NCI-H2196 (cell line): Measurements from ENCODE around the gene RYR2.
"Not testable (repeated sequence)": the region's sequence is repeated elsewhere in the genome, so short reads cannot be mapped to it uniquely, and the experiment has no call there.

Source experiments
- DNase-seq: peaks from one replicate; lab custom pipeline; 2025; ENCODE audit not compliant: unreplicated experiment; lab: John Stamatoyannopoulos, UW

Gene RYR2

GRCh38 chr1:237139732-237140131 lies 97.7 kb downstream of the RYR2 start:
- no peak for DNase-seq

DNA sequence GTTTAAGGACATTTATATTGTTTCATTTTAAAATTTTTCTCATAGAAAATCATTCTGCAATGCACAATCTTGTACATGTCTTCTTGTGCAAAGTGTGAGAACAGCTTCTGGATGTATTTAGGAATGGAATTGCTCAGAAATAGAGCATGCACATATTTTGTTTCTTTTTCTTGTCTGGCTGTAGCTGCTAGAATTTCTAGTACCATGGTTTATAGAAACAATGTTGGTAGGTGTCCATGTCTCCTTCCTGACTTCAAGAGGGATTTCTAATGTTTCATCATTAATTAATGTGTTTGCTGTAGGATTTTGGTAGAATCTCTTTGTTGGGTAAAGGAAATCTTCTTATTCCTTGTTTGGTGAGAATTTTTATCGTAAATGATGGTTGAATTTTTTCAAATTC lies 99.0 kb downstream of the RYR2 start:
- DNase-seq = no peak

GRCh38 chr1:237141502-237141901 lies 99.5 kb downstream of the RYR2 start:
- no peak for DNase-seq

DNA sequence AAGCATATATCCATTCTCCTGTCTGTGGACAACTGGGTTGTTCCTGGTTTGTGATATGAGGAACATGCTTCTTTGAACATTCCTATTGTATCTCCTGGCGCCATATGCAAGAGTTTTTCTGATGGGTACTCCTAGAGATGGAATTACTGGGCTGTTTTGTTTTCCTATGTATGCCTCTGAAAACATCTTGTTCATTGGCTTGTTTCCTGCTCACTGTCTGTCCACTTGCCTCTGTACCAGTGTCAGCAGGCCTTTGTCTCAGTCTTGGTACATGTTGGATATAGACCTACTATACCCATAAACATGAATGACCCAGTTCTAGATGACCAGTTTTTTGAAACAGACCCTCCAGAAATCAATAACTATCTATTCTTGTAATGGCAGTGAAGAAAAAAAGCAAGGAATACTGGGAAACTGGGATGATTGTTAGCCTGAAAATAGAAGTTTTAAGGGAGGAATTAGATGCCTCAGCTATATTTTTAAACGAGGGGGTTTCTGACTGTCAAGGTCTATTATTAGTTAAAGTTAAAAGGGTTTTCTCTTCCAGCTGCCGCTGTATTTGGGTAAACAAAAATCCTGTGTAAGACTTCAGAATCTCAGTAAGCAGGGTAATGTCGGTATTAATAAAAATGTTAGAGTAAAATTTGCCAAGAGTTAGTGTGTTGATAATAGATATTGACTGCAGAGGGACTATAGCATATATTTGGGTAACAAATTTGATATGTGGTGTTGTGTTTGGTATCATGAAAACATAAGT lies 103.6 kb downstream of the RYR2 start:
- no peak for DNase-seq

DNA sequence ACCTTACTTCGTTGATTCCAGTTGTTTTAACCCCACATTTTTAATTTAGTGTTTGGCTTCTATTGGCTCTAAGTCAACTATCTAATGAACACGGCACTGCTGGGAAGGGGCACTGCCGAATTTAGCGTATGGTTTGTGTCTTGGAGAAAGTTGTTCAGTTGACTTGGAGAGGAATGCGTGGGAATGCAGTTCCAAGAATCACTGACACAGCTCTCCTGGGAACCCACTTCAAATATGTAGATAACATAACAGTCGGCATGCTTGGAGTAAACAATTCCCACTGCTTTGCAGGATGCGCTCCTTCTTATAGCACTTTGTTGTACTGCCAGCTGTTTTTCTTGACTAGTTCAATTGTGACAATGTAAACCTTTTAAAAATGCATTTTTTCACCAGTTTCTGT lies 104.3 kb downstream of the RYR2 start:
- DNase-seq = no peak

- no peak for DNase-seq
Measured at GRCh38 chr1:237149857-237150256, 107.9 kb downstream of the RYR2 start.

DNA sequence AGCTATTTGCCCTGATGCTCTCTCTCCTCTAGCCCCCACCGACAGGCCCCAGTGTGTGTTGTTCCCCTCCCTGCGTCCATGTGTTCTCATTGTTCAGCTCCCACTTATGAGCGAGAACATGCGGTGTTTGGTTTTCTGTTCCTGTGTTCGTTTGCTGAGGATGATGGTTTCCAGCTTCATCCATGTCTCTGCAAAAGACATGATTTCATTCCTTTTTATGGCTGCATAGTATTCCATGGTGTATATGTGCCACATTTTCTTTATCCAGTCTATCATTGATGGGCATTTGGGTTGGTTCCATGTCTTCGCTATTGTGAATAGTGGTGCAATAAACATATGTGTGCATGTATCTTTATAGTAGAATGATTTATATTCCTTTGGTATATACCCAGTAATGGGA lies 110.0 kb downstream of the RYR2 start:
- not testable (repeated sequence) for DNase-seq

GRCh38 chr1:237152506-237153335 lies 110.7 kb downstream of the RYR2 start:
- no peak for DNase-seq

GRCh38 chr1:237154157-237154556 lies 112.2 kb downstream of the RYR2 start:
- DNase-seq = no peak

GRCh38 chr1:237164406-237165352 lies 122.7 kb downstream of the RYR2 start:
- DNase-seq = no peak

GRCh38 chr1:237166086-237166485 lies 124.1 kb downstream of the RYR2 start:
- DNase-seq = no peak

GRCh38 chr1:237166593-237167101 lies 124.7 kb downstream of the RYR2 start:
- no peak for DNase-seq

DNA sequence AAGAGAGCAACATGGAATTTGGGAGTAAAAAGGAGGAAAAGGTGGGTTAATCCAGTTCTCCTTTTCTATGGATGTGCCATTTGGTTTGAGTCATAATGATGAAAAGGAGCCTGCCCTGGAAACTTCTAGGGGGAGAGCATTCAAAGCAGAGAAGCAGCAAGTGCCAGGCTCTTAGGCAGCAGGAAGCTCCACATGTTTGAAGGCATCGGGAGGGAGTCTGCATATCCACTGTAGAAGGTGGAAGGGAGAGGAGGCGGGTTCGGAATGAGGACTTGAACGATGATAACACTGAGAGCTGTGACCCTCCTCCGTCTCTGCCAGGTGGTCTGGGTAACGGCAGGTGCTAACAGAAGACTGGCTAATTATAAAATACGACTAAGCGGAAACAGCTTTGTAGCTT lies 128.2 kb downstream of the RYR2 start:
- no peak for DNase-seq

GRCh38 chr1:237171454-237172117 lies 129.6 kb downstream of the RYR2 start:
- no peak for DNase-seq

GRCh38 chr1:237172118-237172485 lies 130.1 kb downstream of the RYR2 start:
- DNase-seq = no peak

GRCh38 chr1:237179503-237179902 lies 137.5 kb downstream of the RYR2 start:
- no peak for DNase-seq

DNA sequence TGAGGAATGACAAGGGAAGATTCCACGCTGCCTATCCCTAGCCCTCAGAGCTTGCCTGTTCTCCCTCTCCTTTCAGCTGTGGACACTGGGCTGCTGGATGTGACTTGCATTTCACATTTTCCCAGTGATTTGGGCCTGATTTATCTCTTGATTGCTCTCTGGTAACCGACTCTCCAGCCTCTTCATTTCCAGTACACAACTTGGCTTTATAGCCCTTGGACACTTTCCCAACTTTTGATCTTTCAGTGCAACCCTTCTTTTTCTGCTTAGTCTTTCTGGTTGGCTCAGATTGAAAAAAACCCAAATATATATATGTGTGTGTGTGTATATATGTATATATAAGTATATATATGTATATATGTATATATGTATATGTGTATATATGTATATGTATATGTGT lies 138.3 kb downstream of the RYR2 start:
- no peak for DNase-seq

GRCh38 chr1:237181743-237182317 lies 139.8 kb downstream of the RYR2 start:
- no peak for DNase-seq

DNA sequence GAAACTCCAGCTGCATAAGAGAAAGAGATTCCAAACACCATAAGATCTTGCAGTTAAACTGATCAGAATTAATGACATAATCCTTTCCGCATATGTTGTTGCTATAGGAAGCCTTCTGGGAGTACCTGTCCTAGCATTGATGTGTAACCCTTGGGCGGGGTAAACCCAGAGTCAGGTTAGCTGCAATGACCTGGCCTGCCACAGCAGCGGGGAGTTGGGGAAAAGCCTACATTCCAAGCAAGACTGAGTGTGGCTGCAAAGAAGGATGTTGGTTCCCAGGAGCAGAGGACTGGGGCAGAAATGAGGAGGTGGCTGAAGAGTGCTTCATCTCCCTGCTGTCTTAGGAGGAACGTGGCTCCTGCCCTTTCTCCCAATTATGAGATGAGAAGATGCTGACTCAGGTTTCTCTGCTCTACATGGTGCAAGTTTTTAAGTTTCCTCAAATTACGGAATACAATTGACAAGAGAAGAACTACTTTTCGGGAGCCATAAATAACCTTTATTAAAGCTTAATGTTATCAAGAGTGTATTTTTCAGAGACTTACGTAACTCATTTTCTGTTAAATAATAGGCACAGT lies 142.1 kb downstream of the RYR2 start:
- no peak for DNase-seq

DNA sequence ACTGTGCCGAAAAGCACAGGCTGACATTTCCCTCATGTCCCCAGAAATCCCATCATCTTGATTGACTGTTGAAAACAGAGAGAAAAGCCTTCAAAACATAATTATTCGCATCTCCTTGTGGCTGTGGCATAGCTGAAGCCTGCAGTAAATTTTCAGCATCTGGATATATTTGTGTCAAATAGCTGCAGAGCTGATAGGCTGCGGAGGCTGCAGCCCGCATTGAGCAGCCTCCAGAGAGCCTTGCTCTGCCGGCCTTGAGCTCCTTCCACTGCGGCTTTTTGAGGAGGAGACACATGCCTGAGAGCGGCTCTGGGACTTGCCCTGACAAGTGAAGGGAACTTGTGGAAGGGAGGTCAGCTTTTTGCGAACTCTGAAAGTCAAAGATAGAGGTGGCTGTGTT lies 144.7 kb downstream of the RYR2 start:
- DNase-seq = no peak
